ENCODE data around the gene SMPD3.

- no peak for TF ChIP-seq CTCF (conservative IDR thresholded peaks at IDR 0.05; ENCODE audit: low read depth in 2 of 2)
- no peak for TF ChIP-seq STAT1 (IDR thresholded peaks at IDR 0.05; ENCODE audit: unreplicated experiment)
- no peak for TF ChIP-seq POLR2AphosphoS5 (IDR thresholded peaks at IDR 0.05; ENCODE audit: low read depth)
- no peak for TF ChIP-seq JUNB (IDR thresholded peaks at IDR 0.05; ENCODE audit: unreplicated experiment)
- TF ChIP-seq EZH2phosphoT487 (IDR thresholded peaks at IDR 0.05; ENCODE audit: unreplicated experiment), result no peak
- TF ChIP-seq EZH2 (IDR thresholded peaks at IDR 0.05; ENCODE audit: low read depth, unreplicated experiment), result no peak
- no peak for TF ChIP-seq NANOG (IDR thresholded peaks at IDR 0.05; ENCODE audit: borderline replicate concordance)
- TF ChIP-seq REST (IDR thresholded peaks at IDR 0.05; ENCODE audit: unreplicated experiment), result no peak
- no peak for TF ChIP-seq ETS1 (IDR thresholded peaks at IDR 0.05)
- TF ChIP-seq ZNF114 (CRISPR knock-in tag; IDR thresholded peaks at IDR 0.05), result no peak
These were observed 90.8 kb downstream of the SMPD3 start for GRCh38 chr16:68357521-68357922.
